GM12801 (cell line): ENCODE data around the gene ATP6V0A1.

Source experiments
- CTCF ChIP-seq: IDR thresholded peaks from one replicate; pipeline ENCODE4 v1.5.1; 2011; ENCODE audit warnings: control low read depth; ENCODE audit not compliant: insufficient read length; ENCODE audit errors: extremely low read depth

The ATP6V0A1 gene

DNA sequence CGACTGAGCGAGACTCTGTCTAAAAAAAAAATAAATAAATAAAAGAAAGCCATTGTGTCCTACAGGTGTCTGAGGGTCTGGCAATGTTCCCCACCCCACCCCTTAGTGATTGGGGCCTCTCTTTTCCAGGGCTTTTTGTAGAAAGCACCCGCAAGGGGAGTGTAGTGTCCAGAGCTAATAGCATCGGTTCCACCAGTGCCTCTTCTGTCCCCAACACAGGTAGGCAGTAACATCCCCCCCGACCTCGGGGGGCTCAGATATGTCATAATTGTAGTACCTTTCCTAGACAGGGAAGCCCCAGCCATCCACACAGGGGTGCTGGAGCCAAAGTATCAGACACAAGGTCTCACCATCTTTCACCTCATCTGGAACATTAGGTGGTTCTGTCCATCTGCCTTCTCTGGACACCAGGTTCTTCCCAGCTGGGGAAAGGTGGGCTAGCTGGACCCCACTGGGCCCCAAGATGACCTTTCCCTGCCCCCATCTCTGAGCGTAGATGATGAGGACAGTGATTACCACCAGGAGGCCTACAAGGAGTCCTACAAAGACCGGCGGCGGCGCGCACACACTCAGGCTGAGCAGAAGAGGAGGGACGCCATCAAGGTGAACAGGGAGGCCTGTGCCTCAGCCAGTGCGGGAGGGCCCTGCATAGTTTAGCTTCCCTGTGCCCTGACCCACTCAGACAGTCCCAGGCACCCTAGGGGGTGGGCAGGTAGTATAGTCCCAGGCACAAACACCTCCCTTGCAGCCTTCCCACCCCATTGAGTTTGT, 109.8 kb downstream of the ATP6V0A1 start:
- no peak for TF ChIP-seq CTCF

GRCh38 chr17:42571435-42572225, 113.0 kb downstream of the ATP6V0A1 start:
- no peak for TF ChIP-seq CTCF
